LNCAP (cell line): ENCODE data around the gene PCNX1.

Experiments used
- CTCF ChIP-seq: fragments of 450-650 bp; IDR thresholded peaks from 2 replicates; pipeline ENCODE4 v1.5.1; 2017; ENCODE audit warnings: mild to moderate bottlenecking

Gene PCNX1

GRCh38 chr14:71115821-71116567 is 208.7 kb downstream of the PCNX1 start:
- no peak for TF ChIP-seq CTCF

GRCh38 chr14:71116568-71117122 is 209.4 kb downstream of the PCNX1 start:
- TF ChIP-seq CTCF = no peak

- TF ChIP-seq CTCF = no peak
These were observed 210.8 kb downstream of the PCNX1 start for GRCh38 chr14:71117839-71118743.

GRCh38 chr14:71119075-71119474 is 211.8 kb downstream of the PCNX1 start:
- TF ChIP-seq CTCF = no peak

GRCh38 chr14:71119832-71120231 is 212.6 kb downstream of the PCNX1 start:
- no peak for TF ChIP-seq CTCF

GRCh38 chr14:71121001-71121400 is 213.7 kb downstream of the PCNX1 start:
- TF ChIP-seq CTCF = no peak

GRCh38 chr14:71121711-71122110 is 214.5 kb downstream of the PCNX1 start:
- no peak for TF ChIP-seq CTCF
